Peyer's patch (tissue), 4 donors: Measurements from ENCODE around the gene ADARB1. TPM values are rescaled to one million over a fixed set of nuclear protein-coding genes. Genes with fewer than 3 reads are reported as not detected.

Experiments
- DNase-seq, 3 donors: peaks; one replicate each; pipeline ENCODE4 v3.0.0-alpha.2; 2017 to 2019
- H3K27ac ChIP-seq, 4 donors: fragments of 200-600 bp; sonication (generic); one replicate each; pipeline ENCODE4 v1.5.1; 2016 to 2019
- H3K27me3 ChIP-seq, 2 donors: fragments of 200-600 bp; sonication (generic); one replicate each; pipeline ENCODE4 v1.5.1; 2019
- H3K36me3 ChIP-seq, 3 donors: fragments of 200-600 bp; sonication (generic); one replicate each; pipeline ENCODE4 v1.5.1; 2016 to 2019
- H3K4me1 ChIP-seq, 4 donors: fragments of 200-600 bp; sonication (generic); one replicate each; pipeline ENCODE4 v1.5.1; 2016 to 2019
- H3K4me3 ChIP-seq, 4 donors: fragments of 200-600 bp; sonication (generic); 1 replicate in 3 of 4; 2 replicates in 1 of 4; pipeline ENCODE4 v1.5.1; 2016 to 2019; ENCODE audit warnings: mild to moderate bottlenecking in 1 of 4
- H3K9me3 ChIP-seq, 4 donors: fragments of 200-600 bp; sonication (generic); one replicate each; pipeline ENCODE4 v1.5.1; 2016 to 2019; ENCODE audit warnings: mild to moderate bottlenecking in 1 of 4
- CTCF ChIP-seq, 6 experiments: fragments of 450-650 bp in 4 of 6; fragments of 200-600 bp in 2 of 6; sonication (generic) in 1 of 6; IDR thresholded peaks; one replicate each; pipeline ENCODE4 v1.5.1; 2017 to 2019; ENCODE audit warnings: antibody characterized with exemption in 6 of 6, mild to moderate bottlenecking in 3 of 6, moderate library complexity in 1 of 6
- POLR2A ChIP-seq, 2 donors: fragments of 450-650 bp; IDR thresholded peaks; one replicate each; pipeline ENCODE4 v1.5.1; 2017; ENCODE audit warnings: antibody characterized with exemption in 2 of 2, mild to moderate bottlenecking in 2 of 2, moderate library complexity in 2 of 2
- total RNA-seq, 4 donors: library from RNA; depleted of rRNA; stranded (reverse); fragments of >200 nt; gene quantifications; one replicate each; pipeline ENCODE4 v1.1.0, GENCODE V29; 2016

Gene ADARB1
- total RNA-seq, 4 donors from 2014 or later = 7.4 to 47.9 (median 10.0) TPM

- Histone ChIP-seq H3K27me3 (no peaks in the 10 kb centered on the region), H3K36me3 (no peaks in the 10 kb centered on the region), H3K9me3 (no peaks in the 10 kb centered on the region), H3K4me3 (no peak overlapping the region), H3K4me1 (no peaks in the 10 kb centered on the region), H3K27ac (no peak overlapping the region)
- TF ChIP-seq POLR2A (IDR thresholded peaks at IDR 0.05) = no peak
- no peak for TF ChIP-seq CTCF (IDR thresholded peaks at IDR 0.05)
- DNase-seq = no peak
Observed at GRCh38 chr21:45236481-45236880, 162.1 kb downstream of the ADARB1 start.

- DNase-seq = no peak
Observed at GRCh38 chr21:45237401-45237800, 163.0 kb downstream of the ADARB1 start.

GRCh38 chr21:45241357-45241756 lies 167.0 kb downstream of the ADARB1 start:
- Histone ChIP-seq H3K27ac (no peak overlapping the region), H3K9me3 (peaks cover 0 to 6% (median 0%) of the 10 kb centered on the region in 4 donors), H3K4me1 (no peaks in the 10 kb centered on the region), H3K36me3 (no peaks in the 10 kb centered on the region), H3K4me3 (no peak overlapping the region), H3K27me3 (no peaks in the 10 kb centered on the region)
- DNase-seq = no peak
- TF ChIP-seq POLR2A (IDR thresholded peaks at IDR 0.05) (no peak), CTCF (IDR thresholded peaks at IDR 0.05) (no peak)

More at GRCh38 chr21:45237401-45237800, 163.0 kb downstream of the ADARB1 start:
- TF ChIP-seq CTCF (IDR thresholded peaks at IDR 0.05) = no peak
- Histone ChIP-seq H3K36me3 (no peaks in the 10 kb centered on the region), H3K4me3 (no peak overlapping the region), H3K27me3 (no peaks in the 10 kb centered on the region), H3K4me1 (no peaks in the 10 kb centered on the region), H3K27ac (no peak overlapping the region), H3K9me3 (no peaks in the 10 kb centered on the region)

- DNase-seq = no peak
- H3K36me3 ChIP-seq = no peaks in the 10 kb centered on the region
- no peak overlapping the region for H3K4me3 ChIP-seq
- no peak overlapping the region for H3K27ac ChIP-seq
- H3K9me3 ChIP-seq = peaks cover 0 to 6% (median 0%) of the 10 kb centered on the region in 4 donors
- TF ChIP-seq POLR2A (IDR thresholded peaks at IDR 0.05) = no peak
- TF ChIP-seq CTCF (IDR thresholded peaks at IDR 0.05) = no peak
- no peaks in the 10 kb centered on the region for H3K27me3 ChIP-seq
- H3K4me1 ChIP-seq = no peaks in the 10 kb centered on the region
Observed at GRCh38 chr21:45243603-45244002, 169.2 kb downstream of the ADARB1 start.

- no peak overlapping the region for H3K27ac ChIP-seq
- DNase-seq = no peak
- no peak for TF ChIP-seq CTCF (IDR thresholded peaks at IDR 0.05)
- no peak for TF ChIP-seq POLR2A (IDR thresholded peaks at IDR 0.05)
- H3K4me1 ChIP-seq = no peaks in the 10 kb centered on the region
- H3K9me3 ChIP-seq = peaks cover 0 to 6% (median 0%) of the 10 kb centered on the region in 4 donors
- no peak overlapping the region for H3K4me3 ChIP-seq
- H3K27me3 ChIP-seq = no peaks in the 10 kb centered on the region
- no peaks in the 10 kb centered on the region for H3K36me3 ChIP-seq
Observed at GRCh38 chr21:45244799-45245340, 170.5 kb downstream of the ADARB1 start.
